ENCODE measurements around the gene ATM.

The ATM gene, protein sequence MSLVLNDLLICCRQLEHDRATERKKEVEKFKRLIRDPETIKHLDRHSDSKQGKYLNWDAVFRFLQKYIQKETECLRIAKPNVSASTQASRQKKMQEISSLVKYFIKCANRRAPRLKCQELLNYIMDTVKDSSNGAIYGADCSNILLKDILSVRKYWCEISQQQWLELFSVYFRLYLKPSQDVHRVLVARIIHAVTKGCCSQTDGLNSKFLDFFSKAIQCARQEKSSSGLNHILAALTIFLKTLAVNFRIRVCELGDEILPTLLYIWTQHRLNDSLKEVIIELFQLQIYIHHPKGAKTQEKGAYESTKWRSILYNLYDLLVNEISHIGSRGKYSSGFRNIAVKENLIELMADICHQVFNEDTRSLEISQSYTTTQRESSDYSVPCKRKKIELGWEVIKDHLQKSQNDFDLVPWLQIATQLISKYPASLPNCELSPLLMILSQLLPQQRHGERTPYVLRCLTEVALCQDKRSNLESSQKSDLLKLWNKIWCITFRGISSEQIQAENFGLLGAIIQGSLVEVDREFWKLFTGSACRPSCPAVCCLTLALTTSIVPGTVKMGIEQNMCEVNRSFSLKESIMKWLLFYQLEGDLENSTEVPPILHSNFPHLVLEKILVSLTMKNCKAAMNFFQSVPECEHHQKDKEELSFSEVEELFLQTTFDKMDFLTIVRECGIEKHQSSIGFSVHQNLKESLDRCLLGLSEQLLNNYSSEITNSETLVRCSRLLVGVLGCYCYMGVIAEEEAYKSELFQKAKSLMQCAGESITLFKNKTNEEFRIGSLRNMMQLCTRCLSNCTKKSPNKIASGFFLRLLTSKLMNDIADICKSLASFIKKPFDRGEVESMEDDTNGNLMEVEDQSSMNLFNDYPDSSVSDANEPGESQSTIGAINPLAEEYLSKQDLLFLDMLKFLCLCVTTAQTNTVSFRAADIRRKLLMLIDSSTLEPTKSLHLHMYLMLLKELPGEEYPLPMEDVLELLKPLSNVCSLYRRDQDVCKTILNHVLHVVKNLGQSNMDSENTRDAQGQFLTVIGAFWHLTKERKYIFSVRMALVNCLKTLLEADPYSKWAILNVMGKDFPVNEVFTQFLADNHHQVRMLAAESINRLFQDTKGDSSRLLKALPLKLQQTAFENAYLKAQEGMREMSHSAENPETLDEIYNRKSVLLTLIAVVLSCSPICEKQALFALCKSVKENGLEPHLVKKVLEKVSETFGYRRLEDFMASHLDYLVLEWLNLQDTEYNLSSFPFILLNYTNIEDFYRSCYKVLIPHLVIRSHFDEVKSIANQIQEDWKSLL (N-terminal part only)

DNA sequence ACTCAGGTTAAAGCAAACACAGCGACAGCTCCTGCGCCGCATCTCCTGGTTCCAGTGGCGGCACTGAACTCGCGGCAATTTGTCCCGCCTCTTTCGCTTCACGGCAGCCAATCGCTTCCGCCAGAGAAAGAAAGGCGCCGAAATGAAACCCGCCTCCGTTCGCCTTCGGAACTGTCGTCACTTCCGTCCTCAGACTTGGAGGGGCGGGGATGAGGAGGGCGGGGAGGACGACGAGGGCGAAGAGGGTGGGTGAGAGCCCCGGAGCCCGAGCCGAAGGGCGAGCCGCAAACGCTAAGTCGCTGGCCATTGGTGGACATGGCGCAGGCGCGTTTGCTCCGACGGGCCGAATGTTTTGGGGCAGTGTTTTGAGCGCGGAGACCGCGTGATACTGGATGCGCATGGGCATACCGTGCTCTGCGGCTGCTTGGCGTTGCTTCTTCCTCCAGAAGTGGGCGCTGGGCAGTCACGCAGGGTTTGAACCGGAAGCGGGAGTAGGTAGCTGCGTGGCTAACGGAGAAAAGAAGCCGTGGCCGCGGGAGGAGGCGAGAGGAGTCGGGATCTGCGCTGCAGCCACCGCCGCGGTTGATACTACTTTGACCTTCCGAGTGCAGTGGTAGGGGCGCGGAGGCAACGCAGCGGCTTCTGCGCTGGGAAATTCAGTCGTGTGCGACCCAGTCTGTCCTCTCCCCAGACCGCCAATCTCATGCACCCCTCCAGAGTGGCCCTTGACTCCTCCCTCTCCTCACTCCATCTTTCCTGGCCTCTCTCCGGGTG, at the start of gene ATM, which contains the start of gene NPAT:
Gene ATM (plus strand): TSS at position 494 of the 774 bp plus-strand sequence. CDS start 4,558 bp downstream, outside the sequence.
Gene NPAT (minus strand): TSS at position 65 of the 774 bp plus-strand sequence. CDS start 102 bp downstream, outside the sequence.
- DNase-seq = peak; percentile 97

- DNase-seq = no peak
These were observed 45.3 kb upstream of the ATM start for GRCh38 chr11:108177570-108177969.

DNA sequence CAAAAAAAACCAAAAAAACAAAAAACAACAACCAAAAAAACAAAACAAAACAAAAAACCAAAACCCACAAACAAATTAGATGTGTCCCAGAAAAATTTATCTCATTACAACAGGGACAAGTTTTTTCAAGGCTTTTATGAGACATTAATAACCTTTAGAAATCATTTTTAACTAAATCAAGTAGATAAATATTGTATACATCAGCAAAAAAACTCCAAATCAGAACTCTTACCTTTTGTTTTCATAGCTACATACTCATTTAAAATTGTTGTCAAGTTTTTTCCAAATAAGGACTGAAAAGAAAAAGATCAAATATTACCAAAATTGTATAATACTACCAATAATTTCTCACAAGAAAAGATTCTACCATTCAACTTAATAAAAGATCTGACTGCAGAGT, 29.1 kb upstream of the ATM start:
- no peak for DNase-seq

- no peak for DNase-seq
These were observed 26.0 kb upstream of the ATM start for GRCh38 chr11:108196901-108197300.

DNA sequence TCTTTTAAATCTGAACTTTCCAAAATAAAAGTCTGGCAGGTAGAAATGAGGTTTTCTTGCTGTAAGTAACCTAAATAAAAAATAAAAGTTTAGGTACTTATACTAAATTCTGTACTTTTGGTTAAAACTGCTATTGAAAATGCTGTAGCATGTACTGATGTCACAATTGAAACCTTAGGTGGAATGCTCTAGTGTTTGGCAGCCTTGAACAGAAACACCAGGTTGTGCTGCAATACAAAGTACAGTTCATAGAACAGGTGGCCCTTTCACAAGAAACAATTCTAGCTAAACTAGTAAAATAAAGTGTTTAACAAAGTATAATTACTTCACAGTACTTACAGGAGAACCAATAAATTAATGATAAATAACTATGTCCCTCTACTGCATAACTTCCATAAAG, 25.5 kb upstream of the ATM start:
- DNase-seq = no peak

- no peak for DNase-seq
These were observed 24.0 kb upstream of the ATM start for GRCh38 chr11:108198833-108199232.

- DNase-seq = peak; percentile 69
These were observed 23.2 kb upstream of the ATM start for GRCh38 chr11:108199446-108200321.

GRCh38 chr11:108203075-108203474, 19.8 kb upstream of the ATM start:
- no peak for DNase-seq

GRCh38 chr11:108204376-108204775, 18.5 kb upstream of the ATM start:
- no peak for DNase-seq

DNA sequence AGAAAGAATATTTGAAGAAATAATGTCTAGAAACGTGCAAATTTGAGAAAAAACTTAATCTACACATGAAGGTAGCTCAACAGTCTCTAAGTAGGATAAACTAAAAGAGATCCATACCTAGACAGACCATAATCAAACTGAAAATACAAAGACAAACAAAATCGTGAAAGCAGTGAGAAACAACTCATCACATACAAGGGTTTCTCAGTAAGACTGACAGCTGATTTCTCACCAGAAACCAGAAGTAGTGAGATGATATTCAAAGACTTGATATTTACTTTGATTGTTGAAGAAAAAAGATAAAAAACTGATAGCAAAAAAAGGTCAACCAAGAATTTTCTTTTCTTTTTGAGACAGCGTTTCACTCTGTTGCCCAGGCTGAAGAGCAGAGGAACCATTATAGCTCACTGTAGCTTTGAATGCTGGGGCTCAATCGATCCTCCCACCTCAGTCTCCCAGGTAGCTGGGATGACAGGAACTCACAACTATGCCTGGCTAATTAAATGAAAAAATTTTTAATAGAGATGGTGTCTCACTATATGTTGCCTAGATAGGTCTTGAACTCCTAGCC, 17.9 kb upstream of the ATM start:
- no peak for DNase-seq

- no peak for DNase-seq
These were observed 16.7 kb upstream of the ATM start for GRCh38 chr11:108206171-108206570.

GRCh38 chr11:108206969-108207682, 15.7 kb upstream of the ATM start:
- DNase-seq = no peak

DNA sequence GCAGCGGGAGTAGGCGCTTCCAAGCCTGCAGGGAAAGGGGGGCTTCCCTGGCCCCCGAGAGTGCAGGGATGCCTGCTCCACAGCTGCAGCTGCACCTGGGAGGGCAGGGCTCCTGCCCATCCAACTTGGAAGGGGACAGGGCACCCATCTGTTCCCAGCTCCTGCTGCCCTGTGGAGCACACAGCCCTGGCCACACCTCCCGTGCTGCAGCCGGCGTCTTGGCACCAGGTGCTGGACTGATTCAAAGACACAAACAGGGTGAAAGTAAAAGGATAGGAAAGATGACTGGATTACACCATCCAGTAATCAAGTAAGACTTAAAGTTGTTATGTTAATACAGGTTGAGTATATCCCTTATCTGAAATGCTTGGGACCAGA, 15.2 kb upstream of the ATM start:
- no peak for DNase-seq

GRCh38 chr11:108210441-108210840, 12.4 kb upstream of the ATM start:
- DNase-seq = no peak

DNA sequence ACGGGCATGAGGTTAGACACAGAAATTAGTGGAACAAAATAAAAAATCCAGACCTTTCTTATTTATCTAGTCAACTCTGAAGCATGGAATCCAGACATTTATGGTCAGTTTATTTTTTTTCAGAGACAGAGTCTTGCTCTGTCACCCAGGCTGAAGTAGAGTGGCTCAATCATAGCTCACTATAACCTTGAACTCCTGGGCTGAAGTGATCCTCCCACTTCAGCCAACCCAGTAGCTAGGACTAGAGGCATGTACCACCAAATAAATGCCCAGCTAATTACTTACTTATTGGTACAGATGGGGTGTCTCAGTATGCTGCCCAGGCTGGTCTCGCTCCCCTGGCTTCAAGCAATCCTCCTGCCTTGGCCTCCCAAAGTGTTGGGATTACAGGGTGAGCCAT, 9.1 kb upstream of the ATM start:
- DNase-seq = no peak

- DNase-seq = no peak
These were observed 5.9 kb upstream of the ATM start for GRCh38 chr11:108216988-108217387.

DNA sequence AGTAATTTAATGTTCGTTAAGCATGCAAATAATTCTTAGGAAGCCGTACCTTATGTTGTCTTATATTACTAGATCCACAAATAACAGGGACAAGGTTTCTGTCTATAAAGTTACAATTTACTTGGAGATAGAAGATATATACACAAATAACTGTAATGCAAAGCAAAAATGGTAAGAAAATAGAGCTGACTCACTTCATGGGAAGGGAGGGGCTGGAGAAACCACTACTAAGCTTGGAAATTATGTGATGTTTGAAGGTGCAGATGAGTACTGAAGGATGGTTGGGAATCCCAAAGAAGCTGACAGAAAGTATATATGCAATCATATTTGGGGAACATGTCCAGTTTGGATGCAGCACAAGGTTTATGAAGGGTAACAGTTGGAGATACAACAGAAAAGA, 4.4 kb upstream of the ATM start:
- DNase-seq = no peak

GRCh38 chr11:108218912-108219783, 3.7 kb upstream of the ATM start:
- DNase-seq = no peak

GRCh38 chr11:108220721-108221336, 2.0 kb upstream of the ATM start:
- no peak for DNase-seq
